ENCODE measurements around the gene FRMD4A.
"Not testable (repeated sequence)": the region's sequence is repeated elsewhere in the genome, so short reads cannot be mapped to it uniquely, and the experiment has no call there.

FRMD4A gene

GRCh38 chr10:13801156-13801906 lies 529.4 kb downstream of the FRMD4A start:
- ATAC-seq: no peak

- ATAC-seq: no peak
Observed at GRCh38 chr10:13797164-13797563, 533.6 kb downstream of the FRMD4A start.

- ATAC-seq: no peak
Observed at GRCh38 chr10:13795653-13796555, 534.8 kb downstream of the FRMD4A start.

GRCh38 chr10:13794992-13795612 lies 535.6 kb downstream of the FRMD4A start:
- no peak for ATAC-seq

- no peak for ATAC-seq
Observed at GRCh38 chr10:13792006-13792405, 538.7 kb downstream of the FRMD4A start.

- no peak for ATAC-seq
Observed at GRCh38 chr10:13791483-13791882, 539.2 kb downstream of the FRMD4A start.

- no peak for ATAC-seq
Observed at GRCh38 chr10:13790196-13790595, 540.5 kb downstream of the FRMD4A start.

GRCh38 chr10:13789448-13789829 lies 541.3 kb downstream of the FRMD4A start:
- ATAC-seq: no peak

GRCh38 chr10:13788711-13789447 lies 541.8 kb downstream of the FRMD4A start:
- no peak for ATAC-seq

GRCh38 chr10:13788320-13788600 lies 542.5 kb downstream of the FRMD4A start:
- ATAC-seq: no peak

GRCh38 chr10:13787015-13787421 lies 543.7 kb downstream of the FRMD4A start:
- ATAC-seq: peak; percentile 90 to 93

- ATAC-seq: peak; percentile 46 to 58
Observed at GRCh38 chr10:13784067-13784466, 546.7 kb downstream of the FRMD4A start.

GRCh38 chr10:13779748-13780147 lies 551.0 kb downstream of the FRMD4A start:
- no peak for ATAC-seq

- not testable (repeated sequence) for ATAC-seq
Observed at GRCh38 chr10:13778693-13778960, 552.1 kb downstream of the FRMD4A start.

GRCh38 chr10:13776861-13777311 lies 553.8 kb downstream of the FRMD4A start:
- no peak for ATAC-seq

- no peak for ATAC-seq
Observed at GRCh38 chr10:13775786-13776775, 554.6 kb downstream of the FRMD4A start.

GRCh38 chr10:13774303-13774893 lies 556.3 kb downstream of the FRMD4A start:
- ATAC-seq: no peak

GRCh38 chr10:13773496-13774170 lies 557.1 kb downstream of the FRMD4A start:
- ATAC-seq: no peak

- no peak for ATAC-seq
Observed at GRCh38 chr10:13773043-13773442, 557.7 kb downstream of the FRMD4A start.

GRCh38 chr10:13771992-13772391 lies 558.7 kb downstream of the FRMD4A start:
- no peak for ATAC-seq
